Hematopoietic multipotent progenitor cell treated with erythropoietin and hydrocortisone succinate and interleukin-3 and kit ligand, for 15 days (in vitro differentiated cells): ENCODE results near the gene PRDM8.
"Not testable (repeated sequence)": the region's sequence is repeated elsewhere in the genome, so short reads cannot be mapped to it uniquely, and the experiment has no call there.

Source experiments
- DNase-seq: peaks from one replicate; pipeline ENCODE4 v3.0.0-alpha.2; 2015; ENCODE audit warnings: low spot score

Gene PRDM8

DNA sequence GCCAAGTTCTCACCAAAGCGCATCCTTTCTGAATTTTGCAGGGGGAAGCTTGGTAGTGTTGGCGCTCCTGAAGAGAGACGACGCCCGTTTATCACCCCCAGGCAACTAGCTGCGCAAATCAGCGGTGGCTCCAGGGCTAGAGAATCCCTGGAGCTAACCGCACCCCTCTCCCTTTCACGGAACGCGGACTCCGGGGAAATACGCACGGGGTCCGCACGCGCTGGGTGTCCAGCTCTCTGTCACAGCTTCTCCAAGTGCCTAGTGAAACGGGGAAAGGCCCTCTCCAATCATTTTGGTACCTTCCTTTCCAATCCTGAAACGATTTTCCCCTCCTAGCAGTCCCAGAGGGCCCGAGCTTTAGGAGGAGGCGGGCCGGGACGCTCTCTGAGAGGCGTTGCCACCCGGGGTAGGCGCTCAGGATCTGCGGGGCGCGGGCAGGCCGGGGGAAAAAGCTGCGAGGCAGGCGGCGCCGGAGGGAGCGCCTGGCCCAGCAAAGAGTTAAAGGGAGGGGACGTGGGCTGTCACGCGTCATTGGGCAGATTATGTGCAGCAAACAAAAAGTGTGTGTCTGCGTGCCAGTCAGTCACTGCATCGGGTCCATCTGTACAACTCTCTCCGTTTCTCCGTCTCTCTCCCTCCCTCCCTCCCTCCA is at the start of gene PRDM8:
PRDM8 (plus strand) TSS at position 582 of the 652 bp plus-strand sequence. CDS start 2,578 bp downstream, outside the sequence.
- no peak for DNase-seq

DNA sequence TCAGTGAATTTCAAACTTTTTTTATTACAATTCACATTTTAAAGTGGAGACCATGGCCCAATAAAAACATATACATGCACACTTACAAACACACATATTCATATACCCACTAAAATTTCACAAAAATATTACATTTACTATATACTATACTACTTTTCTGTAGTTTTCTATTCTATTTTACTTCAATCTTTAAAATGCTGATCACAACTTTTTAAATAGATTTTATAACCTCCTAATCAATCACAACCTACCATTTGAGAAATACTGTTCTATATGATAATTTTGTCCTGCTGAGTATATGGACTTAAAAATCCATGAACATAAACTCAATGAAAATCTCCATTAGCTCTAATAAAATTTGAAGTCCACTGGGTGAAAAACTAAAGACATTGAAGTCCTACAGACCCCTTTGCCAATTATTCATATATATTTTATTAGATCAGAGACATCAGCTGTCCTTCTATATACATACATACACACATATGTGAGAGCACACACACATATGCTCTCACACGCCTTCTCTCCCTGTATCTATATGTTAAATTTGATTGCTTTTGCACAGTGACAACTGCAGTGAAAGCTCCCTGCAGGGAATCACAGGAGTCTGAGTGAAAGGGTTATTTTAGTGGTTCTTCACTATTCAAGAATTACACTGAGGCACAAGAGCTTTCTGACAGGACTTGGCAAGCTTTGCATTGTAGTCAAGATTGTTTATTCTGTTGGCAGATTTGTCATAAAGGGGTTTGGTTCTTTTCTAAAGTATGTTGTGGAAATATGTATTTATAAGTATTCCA is 46.7 kb upstream of the PRDM8 start:
- DNase-seq, result no peak

DNA sequence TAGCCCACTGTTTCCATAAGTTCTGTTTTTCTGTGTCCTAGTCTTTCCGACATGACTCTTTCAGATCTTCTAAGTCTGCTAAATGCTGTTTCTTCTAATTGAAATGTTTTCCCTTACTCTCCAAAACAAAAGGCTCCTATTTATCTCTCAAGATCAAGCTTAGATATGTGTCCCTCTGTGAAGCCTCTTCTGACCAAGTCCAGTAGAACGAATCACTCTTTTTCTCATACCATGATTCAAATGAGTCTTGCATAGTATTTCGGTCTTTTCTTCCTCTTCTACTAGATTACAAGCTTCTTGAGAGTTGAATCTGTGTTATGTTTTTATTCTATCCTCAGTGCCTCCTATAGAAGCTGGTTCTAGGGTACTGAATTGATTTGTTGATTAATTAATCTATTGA is 45.3 kb upstream of the PRDM8 start:
- no peak for DNase-seq

- DNase-seq, result no peak
Measured at GRCh38 chr4:80153874-80154544, 43.3 kb upstream of the PRDM8 start.

DNA sequence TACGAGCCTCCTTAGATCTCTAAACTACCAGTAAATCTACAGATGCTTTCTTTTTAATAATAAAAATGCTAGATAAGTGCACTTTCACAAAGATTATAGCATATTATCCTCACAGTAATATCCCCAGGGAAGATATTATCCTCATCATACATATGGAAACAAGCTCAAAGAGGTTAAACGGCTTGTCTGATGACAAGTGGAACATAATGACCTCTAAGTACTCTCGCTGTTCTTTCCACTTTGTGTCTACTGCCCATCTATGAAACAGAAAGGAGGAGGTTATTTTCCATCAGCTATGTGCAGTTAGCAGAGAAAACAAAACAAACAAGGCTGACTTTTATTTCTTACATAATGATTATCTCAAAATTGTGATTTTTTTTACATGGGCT is 42.8 kb upstream of the PRDM8 start:
- no peak for DNase-seq

DNA sequence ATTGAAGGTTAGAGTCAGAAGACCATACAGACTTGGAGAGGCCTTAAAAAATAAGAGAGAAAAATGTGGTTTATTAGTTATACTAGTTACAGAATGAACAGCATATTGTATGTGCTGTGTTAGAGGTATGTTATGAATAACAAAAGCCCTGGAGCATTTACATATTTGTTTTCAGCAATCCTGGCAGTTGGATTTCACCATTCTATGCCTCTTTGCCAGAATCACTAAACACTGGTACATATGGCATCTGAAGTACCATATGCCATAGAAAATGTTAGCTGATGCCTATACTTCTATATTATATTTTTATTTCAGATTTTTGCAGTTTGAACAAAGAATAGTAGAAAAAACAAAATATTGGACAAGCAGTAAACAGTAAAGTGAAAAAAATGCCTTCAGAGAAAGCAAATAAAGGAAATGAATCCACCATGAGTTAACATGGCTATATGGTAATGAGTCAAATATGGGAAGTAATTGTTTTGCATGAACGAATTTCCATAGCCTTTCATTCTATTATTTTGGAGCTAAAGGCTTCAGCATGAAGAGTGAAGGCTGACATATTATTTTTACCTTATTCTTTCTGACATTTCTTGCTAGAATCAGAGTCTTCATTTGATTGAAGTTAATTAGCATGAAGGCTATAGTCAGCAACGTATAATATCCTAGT is 41.9 kb upstream of the PRDM8 start:
- DNase-seq, result no peak

- DNase-seq, result no peak
Measured at GRCh38 chr4:80156410-80156809, 40.9 kb upstream of the PRDM8 start.

- no peak for DNase-seq
Measured at GRCh38 chr4:80161413-80162058, 35.8 kb upstream of the PRDM8 start.

- no peak for DNase-seq
Measured at GRCh38 chr4:80162418-80162817, 34.9 kb upstream of the PRDM8 start.

- DNase-seq, result no peak
Measured at GRCh38 chr4:80165855-80166254, 31.4 kb upstream of the PRDM8 start.

- DNase-seq, result no peak
Measured at GRCh38 chr4:80171251-80171650, 26.1 kb upstream of the PRDM8 start.

DNA sequence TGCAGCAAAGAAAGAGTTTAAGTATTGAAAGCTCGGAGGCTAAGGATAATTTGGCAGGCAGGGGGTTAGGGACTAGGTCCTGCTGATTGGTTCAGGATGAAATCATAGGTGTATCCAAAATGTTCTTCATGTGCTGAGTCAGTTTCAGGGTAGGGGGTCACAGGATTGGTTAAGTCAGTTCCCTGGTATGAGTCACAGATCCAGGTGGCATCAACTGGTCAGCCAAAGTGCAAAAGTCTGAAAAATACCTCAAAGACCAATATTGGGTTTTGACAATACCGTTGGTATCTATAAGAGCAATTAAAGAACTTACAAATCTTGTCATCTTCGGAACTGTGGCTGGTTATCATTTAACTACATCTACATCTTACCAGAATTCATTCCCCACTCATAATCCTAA is 25.6 kb upstream of the PRDM8 start:
- no peak for DNase-seq

DNA sequence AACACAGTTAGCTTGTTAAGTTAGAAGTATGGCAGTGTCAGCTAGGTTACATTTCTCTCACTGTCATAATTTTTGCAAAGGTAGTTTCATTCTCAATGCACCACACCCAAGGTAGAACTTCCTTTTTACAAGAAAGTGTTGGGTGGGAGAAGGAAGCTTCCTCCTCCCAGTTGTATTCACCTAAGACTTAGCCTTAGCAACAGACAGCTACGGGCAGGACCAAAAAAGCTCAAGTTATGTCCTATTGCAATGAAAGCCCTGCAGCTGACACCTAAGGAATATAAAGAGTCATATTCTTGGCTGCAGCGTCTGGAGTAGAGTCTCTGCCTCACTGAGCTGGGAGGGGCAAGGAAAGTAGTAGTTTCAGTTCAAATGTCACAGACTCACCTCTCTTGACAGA is 25.1 kb upstream of the PRDM8 start:
- DNase-seq, result no peak

DNA sequence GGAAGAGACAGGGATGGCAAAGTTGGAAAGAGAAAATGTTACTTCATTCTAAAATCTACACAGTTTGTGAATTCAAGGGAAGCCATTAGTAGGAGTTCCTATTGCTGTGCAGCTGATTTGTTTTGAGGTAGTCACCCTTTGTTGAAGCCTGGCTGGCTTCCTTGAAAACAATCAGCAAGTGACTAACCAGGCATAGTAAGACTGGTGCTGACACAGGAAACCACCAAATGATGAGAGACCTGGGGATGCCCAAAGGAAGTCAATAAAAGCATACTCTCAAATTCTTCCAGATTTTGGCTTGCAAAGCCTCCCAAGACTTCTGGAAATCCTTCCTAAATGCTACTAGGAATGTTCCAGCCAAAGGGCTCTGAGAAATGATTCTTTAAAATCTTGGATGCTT is 23.9 kb upstream of the PRDM8 start:
- DNase-seq, result no peak

- DNase-seq, result no peak
Measured at GRCh38 chr4:80173841-80174240, 23.5 kb upstream of the PRDM8 start.

- not testable (repeated sequence) for DNase-seq
Measured at GRCh38 chr4:80177793-80178192, 19.5 kb upstream of the PRDM8 start.

- DNase-seq, result no peak
Measured at GRCh38 chr4:80178964-80179363, 18.3 kb upstream of the PRDM8 start.

DNA sequence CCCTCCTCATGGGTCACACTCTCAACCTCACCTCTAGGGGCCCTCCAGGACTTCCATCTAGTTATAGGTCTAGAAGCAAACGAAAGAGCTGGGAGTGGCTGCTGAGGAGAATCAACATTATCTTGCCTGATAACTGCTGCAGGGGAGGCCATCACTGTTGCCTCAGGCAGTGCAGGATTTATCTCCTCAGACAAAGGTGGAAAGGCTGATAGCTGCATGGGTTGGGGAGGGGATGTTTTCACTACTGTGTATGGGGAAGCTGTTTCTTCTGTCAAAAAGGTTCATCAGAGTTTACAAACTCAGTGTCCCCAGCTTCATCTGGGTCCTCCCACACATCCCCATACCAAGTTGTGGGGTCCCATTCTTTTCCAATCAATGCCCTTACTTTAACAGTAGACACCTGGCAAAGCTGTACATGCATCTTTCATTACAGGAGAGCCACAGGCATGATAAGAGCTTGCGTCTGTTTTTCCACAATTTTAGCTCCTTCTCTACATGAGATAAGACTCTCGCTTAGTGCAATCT is 17.6 kb upstream of the PRDM8 start:
- DNase-seq, result no peak

- DNase-seq, result no peak
Measured at GRCh38 chr4:80180743-80181142, 16.6 kb upstream of the PRDM8 start.

DNA sequence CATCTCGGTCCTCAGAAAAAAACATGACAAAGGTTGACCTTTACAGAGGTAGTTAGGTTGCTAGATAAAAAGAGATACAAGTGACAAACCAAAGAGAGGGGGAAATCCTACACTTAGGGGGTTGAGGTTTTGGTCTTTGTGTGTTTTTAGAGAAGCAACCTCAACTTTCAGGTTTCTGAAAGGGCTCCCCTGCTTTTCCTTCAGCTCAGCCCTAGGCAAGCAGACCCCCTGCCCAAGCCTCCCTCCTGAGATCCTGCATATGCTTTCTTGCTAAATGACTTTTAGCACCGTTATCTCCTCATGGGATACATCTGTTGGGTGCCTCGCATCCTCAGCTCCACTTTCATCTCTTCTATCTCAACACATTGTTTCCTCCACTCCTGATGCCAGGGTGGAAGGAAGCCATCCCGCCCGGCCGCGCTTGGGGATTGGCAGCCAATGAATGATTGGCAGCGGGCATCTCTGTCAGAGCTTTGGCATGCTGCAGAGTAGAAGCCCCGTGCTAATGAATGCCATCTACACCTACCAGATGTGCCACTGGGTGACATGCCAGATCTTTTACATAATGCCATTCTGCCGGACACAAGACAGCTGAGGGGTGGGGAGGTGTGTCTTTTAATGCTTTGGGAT is 15.0 kb upstream of the PRDM8 start:
- DNase-seq, result no peak
